GM19035 (cell line): ENCODE measurements around the gene GRK2.
"Not testable (repeated sequence)": the region's sequence is repeated elsewhere in the genome, so short reads cannot be mapped to it uniquely, and the experiment has no call there.

Source experiments
- ATAC-seq: cut with Tn5 transposase; IDR thresholded peaks from one replicate; pipeline ENCODE4 v1.9.1; 2021; ENCODE audit not compliant: unreplicated experiment

Gene GRK2

DNA sequence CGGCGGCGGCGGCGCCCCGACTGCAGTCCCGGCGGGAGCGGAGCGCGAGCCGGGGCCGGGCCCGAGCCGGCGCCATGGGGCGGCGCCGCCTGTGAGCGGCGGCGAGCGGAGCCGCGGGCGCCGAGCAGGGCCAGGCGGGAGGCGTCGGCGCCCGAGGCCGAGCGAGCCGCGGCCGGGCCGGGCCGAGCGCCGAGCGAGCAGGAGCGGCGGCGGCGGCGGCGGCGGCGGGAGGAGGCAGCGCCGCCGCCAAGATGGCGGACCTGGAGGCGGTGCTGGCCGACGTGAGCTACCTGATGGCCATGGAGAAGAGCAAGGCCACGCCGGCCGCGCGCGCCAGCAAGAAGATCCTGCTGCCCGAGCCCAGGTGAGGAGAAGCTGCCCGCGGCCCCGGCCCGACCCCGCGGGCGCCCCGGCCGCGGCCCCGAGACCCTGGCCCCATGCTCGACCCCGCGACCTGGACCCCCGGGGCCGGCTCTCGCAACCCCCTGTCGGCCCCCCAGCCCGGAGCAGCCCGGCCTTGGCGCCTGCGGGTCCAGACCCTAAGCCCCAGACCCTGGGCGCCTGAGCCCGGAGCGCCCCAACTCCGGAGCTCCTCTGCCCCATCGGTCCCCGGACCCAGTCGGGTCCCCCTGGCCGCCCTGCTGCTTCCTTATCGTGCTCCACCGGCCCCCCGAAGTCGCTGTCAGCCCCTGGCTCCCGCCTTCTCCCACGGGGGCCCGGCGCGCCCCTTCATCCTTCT, at the start of gene GRK2:
Gene GRK2 (plus strand): TSS at position 25 of the 739 bp plus-strand sequence. CDS start 227 bp downstream, at position 252.
- peak; percentile 3 for ATAC-seq

DNA sequence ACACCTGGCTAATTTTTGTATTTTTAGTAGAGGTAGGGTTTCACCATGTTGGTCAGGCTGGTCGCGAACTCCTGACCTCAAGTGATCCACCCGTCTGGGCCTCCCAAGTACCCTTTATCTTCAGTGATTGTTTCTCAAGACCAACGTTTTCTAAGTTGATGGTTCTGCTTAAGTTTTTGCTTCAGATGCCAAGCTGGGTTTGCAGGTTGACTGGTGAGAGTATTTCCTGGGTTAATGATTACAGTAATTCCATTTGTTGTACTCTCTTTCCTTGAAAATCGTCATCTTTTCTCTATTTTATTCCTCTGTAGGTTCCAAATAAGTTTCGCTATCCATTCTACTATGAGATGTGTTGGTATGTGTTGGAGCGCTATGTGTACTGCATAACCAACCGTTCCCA, 38.5 kb upstream of the GRK2 start:
- no peak for ATAC-seq

- no peak for ATAC-seq
These were observed 35.9 kb upstream of the GRK2 start for GRCh38 chr11:67230406-67230805.

GRCh38 chr11:67230886-67231285, 35.4 kb upstream of the GRK2 start:
- no peak for ATAC-seq

- ATAC-seq, result no peak
These were observed 32.6 kb upstream of the GRK2 start for GRCh38 chr11:67233584-67234190.

- not testable (repeated sequence) for ATAC-seq
These were observed 31.7 kb upstream of the GRK2 start for GRCh38 chr11:67234571-67234970.

- no peak for ATAC-seq
These were observed 28.7 kb upstream of the GRK2 start for GRCh38 chr11:67237574-67237973.

- no peak for ATAC-seq
These were observed 27.1 kb upstream of the GRK2 start for GRCh38 chr11:67238894-67239782.

GRCh38 chr11:67239783-67240575, 26.3 kb upstream of the GRK2 start:
- ATAC-seq, result peak; percentile 85

DNA sequence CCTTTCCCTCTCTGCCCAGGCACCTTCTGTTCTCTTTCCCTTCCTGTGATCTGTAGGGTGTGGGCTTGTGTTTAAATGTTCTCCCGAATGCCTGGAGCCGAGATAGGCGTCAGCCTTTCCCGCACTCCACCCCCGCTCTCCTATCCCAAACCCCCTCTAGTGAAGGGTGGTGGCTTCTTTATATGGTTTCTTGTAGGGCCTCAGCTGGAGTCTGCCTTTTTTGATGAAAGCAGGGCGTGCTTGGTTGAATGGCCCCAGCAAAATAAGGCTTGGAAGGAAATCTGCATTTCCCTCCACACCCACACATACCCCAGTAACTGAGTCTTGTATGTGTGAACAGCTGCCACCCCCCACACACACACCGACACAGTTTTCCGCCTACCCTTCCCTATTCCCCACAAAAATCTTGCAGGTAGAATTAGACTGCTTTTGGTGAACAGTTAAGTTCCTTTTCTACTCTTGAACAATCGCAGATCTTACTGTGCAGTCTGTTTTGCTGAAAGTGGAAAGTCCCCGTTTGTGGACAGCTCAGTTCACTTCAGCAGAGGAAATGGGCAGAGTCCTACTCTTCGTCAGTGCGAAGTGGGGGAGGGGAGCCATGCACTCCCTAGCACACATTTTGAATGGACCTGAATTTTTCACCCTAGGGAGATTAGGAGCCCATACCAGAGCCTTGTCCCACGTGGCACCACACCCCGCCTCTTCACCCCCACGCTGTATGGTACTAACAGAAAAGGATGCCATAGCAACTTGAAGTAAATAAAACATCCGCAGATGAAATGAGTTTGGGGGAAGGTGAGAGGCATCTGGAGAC, 25.5 kb upstream of the GRK2 start:
- ATAC-seq, result no peak

DNA sequence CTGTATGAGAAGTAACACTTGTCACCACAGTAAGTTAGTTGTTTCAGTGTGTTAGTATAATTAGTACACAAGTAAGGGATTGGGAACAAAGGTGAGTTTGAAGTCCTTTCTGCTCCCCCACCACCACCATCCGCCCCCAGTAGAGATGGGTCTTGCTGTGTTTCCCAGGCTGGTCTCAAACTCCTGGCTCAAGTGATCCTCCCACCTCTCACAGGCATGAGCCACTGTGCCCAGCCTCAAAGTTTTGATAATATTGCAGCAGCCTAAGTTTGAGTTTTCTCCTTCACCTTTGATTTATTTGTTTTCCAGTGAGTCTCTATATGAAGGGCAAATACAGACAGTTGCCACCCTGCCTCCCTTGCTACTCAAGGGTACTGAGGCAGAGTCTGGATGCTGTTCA, 23.7 kb upstream of the GRK2 start:
- no peak for ATAC-seq

DNA sequence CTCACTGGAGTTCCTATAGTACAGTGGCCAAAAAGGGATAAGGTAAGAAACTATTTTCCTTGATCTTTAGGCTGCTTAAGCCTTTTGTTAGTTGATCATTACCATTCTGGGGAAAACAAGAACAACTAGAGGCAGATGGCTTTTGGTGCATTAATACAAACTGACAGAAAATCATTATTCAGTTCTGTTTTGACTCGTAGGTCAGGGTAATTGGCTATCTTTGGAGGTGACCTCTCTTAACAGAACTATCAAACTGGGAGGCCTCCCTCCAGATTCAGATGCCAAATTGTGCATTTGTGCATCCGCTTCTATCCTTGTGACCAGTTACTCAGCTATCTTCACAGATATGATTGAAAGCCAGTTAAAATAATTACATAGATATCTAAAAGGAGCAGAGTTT, 23.2 kb upstream of the GRK2 start:
- ATAC-seq, result no peak

DNA sequence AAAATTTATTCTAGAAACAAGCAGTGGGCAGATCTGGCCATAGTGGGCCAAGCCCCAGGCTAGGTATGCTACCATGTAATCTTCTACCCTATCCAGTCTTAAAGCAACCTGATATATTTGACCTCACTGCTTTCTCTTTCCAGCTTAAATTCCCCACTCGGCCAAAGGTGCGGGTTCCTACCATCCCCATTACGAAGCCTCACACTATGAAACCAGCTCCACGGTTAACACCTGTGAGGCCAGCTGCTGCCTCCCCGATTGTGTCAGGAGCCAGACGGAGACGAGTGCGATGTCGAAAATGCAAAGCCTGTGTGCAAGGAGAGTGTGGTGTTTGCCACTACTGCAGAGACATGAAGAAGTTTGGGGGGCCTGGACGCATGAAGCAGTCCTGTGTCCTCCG, 21.2 kb upstream of the GRK2 start:
- ATAC-seq, result no peak

DNA sequence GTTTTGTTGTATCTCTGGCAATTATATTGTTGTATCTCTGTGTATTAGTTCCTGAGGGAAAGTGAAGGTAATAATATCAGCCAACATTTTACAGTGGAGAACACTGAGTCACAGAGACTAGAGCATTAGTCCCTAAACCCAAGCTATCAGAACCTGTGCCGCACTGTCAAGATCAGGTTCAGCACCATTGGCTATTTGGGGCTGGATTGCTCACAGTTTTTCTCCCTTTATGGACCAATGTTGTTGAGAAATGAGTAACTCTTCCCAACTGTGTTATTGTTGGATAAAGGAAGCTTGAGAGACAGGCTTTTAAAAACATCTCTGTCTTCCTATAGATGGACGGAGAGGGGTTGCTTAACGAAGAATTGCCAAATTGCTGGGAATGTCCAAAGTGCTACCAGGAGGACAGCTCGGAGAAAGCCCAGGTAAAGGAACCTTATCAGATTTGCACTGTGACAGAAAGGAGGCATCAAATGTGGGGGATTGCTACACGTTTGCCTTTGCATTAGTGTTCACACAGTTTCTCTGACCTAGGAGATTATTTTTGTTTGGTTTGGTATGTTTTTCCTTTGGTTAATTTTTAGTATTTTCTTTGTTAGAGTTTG, 18.2 kb upstream of the GRK2 start:
- no peak for ATAC-seq

GRCh38 chr11:67248653-67249052, 17.6 kb upstream of the GRK2 start:
- ATAC-seq, result no peak

DNA sequence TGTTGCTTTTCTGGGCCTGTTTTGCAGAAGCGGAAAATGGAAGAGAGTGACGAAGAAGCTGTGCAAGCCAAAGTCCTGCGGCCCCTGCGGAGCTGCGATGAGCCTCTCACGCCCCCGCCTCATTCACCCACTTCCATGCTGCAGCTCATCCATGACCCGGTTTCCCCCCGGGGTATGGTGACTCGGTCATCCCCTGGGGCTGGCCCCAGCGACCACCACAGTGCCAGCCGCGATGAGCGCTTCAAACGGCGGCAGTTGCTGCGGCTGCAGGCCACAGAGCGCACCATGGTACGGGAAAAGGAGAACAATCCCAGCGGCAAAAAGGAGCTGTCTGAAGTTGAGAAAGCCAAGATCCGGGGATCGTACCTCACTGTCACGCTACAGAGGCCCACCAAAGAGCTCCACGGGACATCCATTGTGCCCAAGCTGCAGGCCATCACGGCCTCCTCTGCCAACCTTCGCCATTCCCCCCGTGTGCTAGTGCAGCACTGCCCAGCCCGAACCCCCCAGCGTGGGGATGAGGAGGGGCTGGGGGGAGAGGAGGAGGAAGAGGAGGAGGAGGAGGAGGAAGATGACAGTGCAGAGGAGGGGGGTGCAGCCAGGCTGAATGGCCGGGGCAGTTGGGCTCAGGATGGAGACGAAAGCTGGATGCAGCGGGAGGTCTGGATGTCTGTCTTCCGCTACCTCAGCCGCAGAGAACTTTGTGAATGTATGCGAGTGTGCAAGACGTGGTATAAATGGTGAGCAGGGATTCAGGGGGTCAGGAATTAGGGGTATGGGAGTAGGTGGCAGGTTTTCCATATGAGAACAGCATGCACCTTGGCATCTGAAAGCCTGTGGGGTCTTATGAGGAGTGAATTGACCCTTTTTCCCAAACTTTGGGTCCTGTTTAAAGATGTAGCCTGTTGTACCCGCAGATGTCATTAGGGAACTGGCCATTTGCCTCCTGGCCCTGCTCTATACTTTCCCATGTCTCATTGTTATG, 15.9 kb upstream of the GRK2 start:
- ATAC-seq, result no peak

GRCh38 chr11:67251841-67252240, 14.4 kb upstream of the GRK2 start:
- no peak for ATAC-seq

GRCh38 chr11:67252831-67253239, 13.4 kb upstream of the GRK2 start:
- ATAC-seq, result no peak
